Vagina (tissue), 2 donors: ENCODE measurements around the gene ZBTB20. TPM values are rescaled to one million over a fixed set of nuclear protein-coding genes. Genes with fewer than 3 reads are reported as not detected.

ENCODE experiments used
- DNase-seq, 2 donors: peaks; one replicate each; pipeline ENCODE4 v3.0.0-alpha.2; 2017; ENCODE audit errors: extremely low spot score in 2 of 2
- H3K27ac ChIP-seq: fragments of 200-600 bp; sonication (generic); one replicate; pipeline ENCODE4 v1.5.1; 2019
- H3K27me3 ChIP-seq: fragments of 200-600 bp; sonication (generic); one replicate; pipeline ENCODE4 v1.5.1; 2019
- H3K36me3 ChIP-seq, 2 donors: fragments of 200-600 bp; sonication (generic); one replicate each; pipeline ENCODE4 v1.5.1; 2017 to 2019
- H3K4me1 ChIP-seq: fragments of 200-600 bp; sonication (generic); one replicate; pipeline ENCODE4 v1.5.1; 2019
- H3K4me3 ChIP-seq, 2 donors: fragments of 200-600 bp; sonication (generic); 1 replicate in 1 of 2; 2 replicates in 1 of 2; pipeline ENCODE4 v1.5.1; 2016 to 2019
- H3K9me3 ChIP-seq: fragments of 200-600 bp; sonication (generic); one replicate; pipeline ENCODE4 v1.5.1; 2019
- POLR2A ChIP-seq, 2 donors: fragments of 450-650 bp; IDR thresholded peaks; one replicate each; pipeline ENCODE4 v1.6.1; 2017; ENCODE audit warnings: antibody characterized with exemption in 2 of 2, mild to moderate bottlenecking in 2 of 2, moderate library complexity in 2 of 2
- POLR2AphosphoS5 ChIP-seq, 2 donors: sonication (generic); formaldehyde crosslinking; IDR thresholded peaks; one replicate each; pipeline ENCODE4 v1.9.0; 2017; ENCODE audit warnings: antibody characterized with exemption in 2 of 2, mild to moderate bottlenecking in 2 of 2, low read depth in 1 of 2; ENCODE audit not compliant: insufficient read depth in 1 of 2
- intact Hi-C: fragments of 100-400 bp; cut with DNase I; formaldehyde crosslinking; loops from one replicate; pipeline ENCODE4 v1.15.1; 2023
- total RNA-seq: library from RNA; depleted of rRNA; stranded (reverse); fragments of >200 nt; gene quantifications from one replicate; pipeline ENCODE4 v1.2.3, GENCODE V29; 2016
- TF ChIP-seq, protein P1 (sequence below), 3 experiments: fragments of 450-650 bp in 2 of 3; fragments of 200-600 bp in 1 of 3; sonication (generic) in 1 of 3; IDR thresholded peaks; one replicate each; pipeline ENCODE4 v1.5.1; 2017 to 2019; ENCODE audit warnings: antibody characterized with exemption in 3 of 3, mild to moderate bottlenecking in 2 of 3, moderate library complexity in 2 of 3

Gene ZBTB20
- total RNA-seq, 1 donor from 2014 or later, result 64.8 TPM

DNA sequence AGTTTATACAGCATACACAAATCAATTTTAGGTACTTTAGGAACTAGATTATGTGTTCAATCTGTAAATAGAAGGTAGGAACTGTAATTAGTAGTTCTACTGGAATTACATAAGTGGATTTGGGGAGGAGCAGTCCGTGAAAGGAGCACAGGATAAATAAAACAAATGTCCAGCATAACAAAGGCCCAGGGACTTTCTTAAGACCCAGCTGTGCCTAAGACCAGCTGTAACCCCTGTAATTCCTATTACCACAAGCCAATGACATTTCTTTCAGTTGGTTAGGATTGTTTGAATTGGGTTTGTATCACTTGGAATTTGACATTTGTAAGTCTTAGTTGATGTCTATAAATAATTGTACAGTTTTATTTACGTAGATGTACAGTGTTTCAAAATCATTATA is 4.8 kb upstream of the ZBTB20 start:
- Histone ChIP-seq H3K36me3 (no peaks in the 10 kb centered on the region), H3K4me1 (no peaks in the 10 kb centered on the region), H3K9me3 (no peaks in the 10 kb centered on the region), H3K4me3 (no peak overlapping the region), H3K27ac (no peak overlapping the region), H3K27me3 (no peaks in the 10 kb centered on the region)
- TF ChIP-seq POLR2AphosphoS5 (IDR thresholded peaks at IDR 0.05; ENCODE audit: insufficient read depth in 1 of 2, low read depth in 1 of 2) (no peak), POLR2A (IDR thresholded peaks at IDR 0.05) (no peak)
- TF ChIP-seq, protein P1, sequence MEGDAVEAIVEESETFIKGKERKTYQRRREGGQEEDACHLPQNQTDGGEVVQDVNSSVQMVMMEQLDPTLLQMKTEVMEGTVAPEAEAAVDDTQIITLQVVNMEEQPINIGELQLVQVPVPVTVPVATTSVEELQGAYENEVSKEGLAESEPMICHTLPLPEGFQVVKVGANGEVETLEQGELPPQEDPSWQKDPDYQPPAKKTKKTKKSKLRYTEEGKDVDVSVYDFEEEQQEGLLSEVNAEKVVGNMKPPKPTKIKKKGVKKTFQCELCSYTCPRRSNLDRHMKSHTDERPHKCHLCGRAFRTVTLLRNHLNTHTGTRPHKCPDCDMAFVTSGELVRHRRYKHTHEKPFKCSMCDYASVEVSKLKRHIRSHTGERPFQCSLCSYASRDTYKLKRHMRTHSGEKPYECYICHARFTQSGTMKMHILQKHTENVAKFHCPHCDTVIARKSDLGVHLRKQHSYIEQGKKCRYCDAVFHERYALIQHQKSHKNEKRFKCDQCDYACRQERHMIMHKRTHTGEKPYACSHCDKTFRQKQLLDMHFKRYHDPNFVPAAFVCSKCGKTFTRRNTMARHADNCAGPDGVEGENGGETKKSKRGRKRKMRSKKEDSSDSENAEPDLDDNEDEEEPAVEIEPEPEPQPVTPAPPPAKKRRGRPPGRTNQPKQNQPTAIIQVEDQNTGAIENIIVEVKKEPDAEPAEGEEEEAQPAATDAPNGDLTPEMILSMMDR (IDR thresholded peaks at IDR 0.05), result no peak
- intact Hi-C loops, result no loop called here
- DNase-seq, result no peak

- no peaks in the 10 kb centered on the region for H3K9me3 ChIP-seq
- no peaks in the 10 kb centered on the region for H3K36me3 ChIP-seq
- H3K4me1 ChIP-seq, result peaks cover 16% of the 10 kb centered on the region
- TF ChIP-seq POLR2AphosphoS5 (IDR thresholded peaks at IDR 0.05; ENCODE audit: insufficient read depth in 1 of 2, low read depth in 1 of 2) (peak in 1 of 2 donors; percentile 74), POLR2A (IDR thresholded peaks at IDR 0.05) (no peak)
- TF ChIP-seq, protein P1 (IDR thresholded peaks at IDR 0.05), result no peak
- peak overlapping the region; percentile 95 for H3K27ac ChIP-seq
- H3K27me3 ChIP-seq, result no peaks in the 10 kb centered on the region
- peak overlapping the region; percentile 61 to 80 for H3K4me3 ChIP-seq
- DNase-seq, result no peak
- intact Hi-C loops, result loop anchor here (10.0 kb wide), 1 partner anchor 523 kb away; no protein-coding TSS in a partner anchor
Observed at GRCh38 chr3:115148142-115148790, 1.2 kb upstream of the ZBTB20 start.

DNA sequence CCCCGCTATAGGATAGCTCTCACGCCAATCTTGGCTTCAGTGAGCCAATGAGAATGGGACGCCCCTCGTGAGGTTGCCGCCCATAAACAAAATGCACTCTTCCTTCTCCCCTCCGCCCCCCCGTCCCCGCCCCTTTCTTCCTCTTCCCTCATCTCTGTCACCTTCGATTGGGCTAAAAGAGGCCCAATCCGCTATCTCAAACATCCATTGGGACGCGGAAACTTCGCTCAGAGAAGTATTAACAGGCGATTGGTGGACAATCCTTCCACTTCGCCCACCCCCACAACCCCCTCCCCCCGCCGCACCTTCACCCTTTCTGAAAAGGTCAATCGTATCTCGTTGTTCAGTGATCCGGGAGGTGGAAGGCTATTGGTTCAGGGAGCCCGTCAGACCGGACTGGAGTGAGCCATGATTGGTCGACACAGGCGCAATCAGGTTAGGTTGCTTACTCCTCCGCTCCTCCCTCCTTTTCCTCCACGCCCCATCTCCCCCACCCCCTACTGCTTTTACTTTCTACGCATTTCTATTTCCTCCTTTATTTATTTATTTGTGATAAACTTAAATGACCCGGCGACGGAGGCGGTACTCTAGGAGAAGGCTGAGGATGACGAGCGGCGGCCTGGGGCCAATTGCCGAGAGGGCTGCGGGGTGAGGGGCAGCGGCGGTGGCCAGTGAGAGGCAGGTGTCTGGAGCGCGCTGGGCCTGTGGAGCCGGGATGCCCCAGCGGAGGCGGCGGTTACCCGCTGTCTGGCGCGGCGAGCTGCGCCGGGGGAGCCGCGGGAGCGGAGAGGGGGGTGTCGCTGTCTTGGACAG is 447 bp upstream of the ZBTB20 start:
- intact Hi-C loops, result loop anchor here (10.0 kb wide), 1 partner anchor 523 kb away; no protein-coding TSS in a partner anchor
- peak; percentile 99 to 100 for DNase-seq
- TF ChIP-seq POLR2AphosphoS5 (IDR thresholded peaks at IDR 0.05; ENCODE audit: insufficient read depth in 1 of 2, low read depth in 1 of 2) (peak; percentile 79 to 94), POLR2A (IDR thresholded peaks at IDR 0.05) (peak; percentile 15 to 34)
- TF ChIP-seq, protein P1 (IDR thresholded peaks at IDR 0.05), result no peak

DNA sequence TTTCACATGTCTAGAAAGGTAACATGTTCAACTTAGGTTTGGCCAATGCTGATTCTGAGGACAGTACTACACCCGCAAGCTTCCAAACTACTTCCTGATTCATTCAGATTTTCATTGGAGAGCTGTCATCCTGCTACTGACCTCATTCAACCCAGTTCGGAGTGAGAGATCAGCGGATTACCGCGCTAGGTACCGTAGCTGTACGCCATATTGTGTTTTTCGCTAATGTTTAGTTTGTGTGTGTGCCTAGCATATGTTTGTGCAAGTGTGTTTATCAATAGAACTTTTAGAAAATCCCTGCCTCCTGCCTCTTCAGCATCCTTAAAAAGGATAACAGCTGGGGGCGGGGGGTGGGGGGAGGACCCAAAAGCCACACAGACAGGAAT is 1.1 kb downstream of the ZBTB20 start:
- H3K4me1 ChIP-seq, result peaks cover 16% of the 10 kb centered on the region
- H3K27ac ChIP-seq, result peak overlapping the region; percentile 99
- no peaks in the 10 kb centered on the region for H3K9me3 ChIP-seq
- H3K27me3 ChIP-seq, result no peaks in the 10 kb centered on the region
- H3K4me3 ChIP-seq, result peak overlapping the region; percentile 80 to 85
- no peaks in the 10 kb centered on the region for H3K36me3 ChIP-seq
- intact Hi-C loops, result loop anchor here (10.0 kb wide), 1 partner anchor 521 kb away; no protein-coding TSS in a partner anchor
- no peak for DNase-seq
- TF ChIP-seq, protein P1 (IDR thresholded peaks at IDR 0.05), result no peak
- TF ChIP-seq POLR2A (IDR thresholded peaks at IDR 0.05), result no peak
- TF ChIP-seq POLR2AphosphoS5 (IDR thresholded peaks at IDR 0.05; ENCODE audit: insufficient read depth in 1 of 2, low read depth in 1 of 2), result peak in 1 of 2 donors; percentile 38

More for the DNA sequence above, 447 bp upstream of the ZBTB20 start:
- no peaks in the 10 kb centered on the region for H3K27me3 ChIP-seq
- peak overlapping the region; percentile 80 to 85 for H3K4me3 ChIP-seq
- H3K36me3 ChIP-seq, result no peaks in the 10 kb centered on the region
- H3K9me3 ChIP-seq, result no peaks in the 10 kb centered on the region
- H3K27ac ChIP-seq, result peak overlapping the region; percentile 99
- peaks cover 16% of the 10 kb centered on the region for H3K4me1 ChIP-seq
